Globus pallidus (tissue), 1 donor: Measurements from ENCODE around the gene MLIP.
"Not testable (repeated sequence)": the region's sequence is repeated elsewhere in the genome, so short reads cannot be mapped to it uniquely, and the experiment has no call there.

Experiments used
- DNase-seq: peaks from one replicate; pipeline ENCODE4 v3.0.0-alpha.2; 2015; ENCODE audit warnings: low spot score

MLIP gene

GRCh38 chr6:54151861-54152260 lies 40.6 kb downstream of the MLIP start:
- DNase-seq = no peak

- DNase-seq = no peak
Measured at GRCh38 chr6:54156650-54157250, 45.5 kb downstream of the MLIP start.

- no peak for DNase-seq
Measured at GRCh38 chr6:54157405-54157804, 46.2 kb downstream of the MLIP start.

DNA sequence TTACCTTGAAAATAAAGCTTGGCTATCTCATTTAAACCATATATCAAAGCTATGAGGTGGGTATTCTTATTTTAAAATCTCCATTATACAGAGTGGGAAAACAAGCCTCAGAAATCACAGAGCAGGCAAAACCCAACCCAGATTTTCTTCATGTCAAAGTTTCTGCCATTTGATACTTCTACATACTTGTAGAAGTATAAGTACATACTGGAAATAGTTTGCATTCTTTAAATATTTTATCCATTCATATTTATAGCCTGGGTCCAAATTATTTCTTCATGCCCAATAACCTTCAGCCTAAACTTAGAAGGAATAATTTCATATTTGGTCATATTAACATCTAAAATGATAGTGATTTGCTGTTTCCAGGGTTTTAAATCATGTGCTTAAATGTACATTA lies 61.8 kb downstream of the MLIP start:
- DNase-seq = no peak

DNA sequence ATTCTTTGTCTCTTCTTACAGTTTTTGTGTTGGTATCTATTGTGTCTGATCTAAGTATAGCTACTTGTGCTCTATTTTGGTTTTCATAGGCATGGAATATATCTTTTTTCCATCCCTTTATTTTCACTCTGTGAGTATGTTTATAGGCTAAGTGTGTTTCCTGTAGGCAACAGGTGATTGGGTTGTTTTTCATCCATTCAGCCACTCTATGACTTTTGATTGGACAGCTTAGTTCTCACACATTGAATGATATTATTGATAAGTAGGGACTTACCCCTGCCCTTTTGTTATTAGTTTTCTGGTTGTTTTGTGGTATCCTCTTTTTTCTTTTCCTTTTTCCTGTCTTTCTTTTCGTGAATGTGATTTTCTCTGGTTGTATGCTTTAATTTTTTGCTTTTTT lies 67.9 kb downstream of the MLIP start:
- DNase-seq = no peak

- no peak for DNase-seq
Measured at GRCh38 chr6:54183616-54184015, 72.4 kb downstream of the MLIP start.

GRCh38 chr6:54185885-54186284 lies 74.6 kb downstream of the MLIP start:
- no peak for DNase-seq

- no peak for DNase-seq
Measured at GRCh38 chr6:54188846-54189245, 77.6 kb downstream of the MLIP start.

GRCh38 chr6:54191461-54191860 lies 80.2 kb downstream of the MLIP start:
- DNase-seq = no peak

DNA sequence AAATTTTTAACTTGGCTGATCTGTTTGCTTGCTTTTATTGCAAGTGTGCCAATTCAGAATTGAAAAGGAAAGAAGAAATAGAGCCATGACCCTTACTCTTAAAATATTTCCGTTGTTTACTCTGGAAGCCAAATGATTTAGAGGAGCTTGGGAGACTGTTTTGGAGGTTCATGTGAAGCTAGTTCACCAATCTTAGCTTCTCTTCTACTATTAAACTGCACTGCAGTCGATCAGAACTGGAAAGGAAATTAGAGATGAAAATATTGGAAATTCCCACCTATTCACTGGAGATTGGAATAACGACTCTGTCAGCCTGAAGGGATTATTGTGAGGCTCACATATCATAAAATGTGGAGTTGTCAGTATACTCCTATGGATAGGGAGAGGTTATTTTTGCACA lies 81.8 kb downstream of the MLIP start:
- no peak for DNase-seq

- DNase-seq = no peak
Measured at GRCh38 chr6:54193560-54193959, 82.3 kb downstream of the MLIP start.

GRCh38 chr6:54194067-54194466 lies 82.8 kb downstream of the MLIP start:
- DNase-seq = no peak

DNA sequence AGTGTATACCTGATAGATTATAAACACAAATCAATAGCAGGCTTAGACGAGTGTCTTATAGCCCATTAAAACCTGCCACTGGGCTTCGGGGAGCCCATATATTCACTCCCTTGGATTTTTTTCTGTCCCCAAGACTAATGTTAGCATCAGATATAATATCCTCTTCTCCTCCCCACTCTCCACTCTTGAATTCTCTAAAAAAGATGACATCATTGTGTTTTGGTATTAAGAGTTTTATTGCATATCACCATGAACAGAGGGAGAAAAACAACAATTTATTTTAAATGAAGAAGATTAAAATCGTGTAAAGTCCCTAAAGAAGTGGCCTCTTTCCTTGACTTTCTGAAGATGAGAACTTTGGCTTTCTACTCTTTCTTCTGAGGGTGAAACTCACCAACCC lies 84.4 kb downstream of the MLIP start:
- no peak for DNase-seq

DNA sequence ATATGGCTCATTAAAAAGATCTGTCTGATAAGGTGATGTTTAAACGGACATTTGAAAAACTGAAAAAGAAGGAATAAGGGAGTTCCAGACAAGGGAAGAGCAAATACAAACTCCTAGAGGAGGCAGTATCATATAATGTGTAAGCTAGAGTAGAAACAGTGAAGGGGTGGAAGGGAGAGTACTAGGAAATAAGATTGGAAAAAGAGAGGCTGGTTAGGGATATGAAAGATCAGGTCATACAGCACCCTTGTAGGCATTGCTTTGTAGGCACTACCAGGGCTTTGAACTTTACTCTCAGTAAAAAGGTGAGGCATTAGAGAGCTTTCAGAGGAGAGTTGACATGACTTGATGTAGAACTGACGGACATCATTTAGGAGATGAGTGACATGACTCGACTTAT lies 85.7 kb downstream of the MLIP start:
- no peak for DNase-seq

DNA sequence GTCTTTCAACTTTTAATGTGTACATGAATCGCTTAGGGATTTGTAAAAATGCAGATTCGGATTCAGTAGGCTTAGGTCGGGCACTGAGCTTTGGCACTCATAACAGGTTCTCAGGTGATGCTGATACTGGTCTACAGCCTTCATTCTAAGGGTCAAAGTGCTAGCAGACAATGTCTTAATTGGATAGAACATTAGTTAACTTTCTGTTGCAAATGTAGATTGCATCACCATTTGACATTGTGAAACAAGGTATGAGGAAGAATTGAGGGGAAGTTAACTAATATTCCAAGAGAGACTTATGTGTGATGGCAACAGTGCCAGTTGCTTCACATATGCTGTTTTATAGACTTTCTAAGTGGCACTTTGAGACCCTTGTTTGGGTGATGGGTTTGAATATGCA lies 86.9 kb downstream of the MLIP start:
- DNase-seq = no peak

DNA sequence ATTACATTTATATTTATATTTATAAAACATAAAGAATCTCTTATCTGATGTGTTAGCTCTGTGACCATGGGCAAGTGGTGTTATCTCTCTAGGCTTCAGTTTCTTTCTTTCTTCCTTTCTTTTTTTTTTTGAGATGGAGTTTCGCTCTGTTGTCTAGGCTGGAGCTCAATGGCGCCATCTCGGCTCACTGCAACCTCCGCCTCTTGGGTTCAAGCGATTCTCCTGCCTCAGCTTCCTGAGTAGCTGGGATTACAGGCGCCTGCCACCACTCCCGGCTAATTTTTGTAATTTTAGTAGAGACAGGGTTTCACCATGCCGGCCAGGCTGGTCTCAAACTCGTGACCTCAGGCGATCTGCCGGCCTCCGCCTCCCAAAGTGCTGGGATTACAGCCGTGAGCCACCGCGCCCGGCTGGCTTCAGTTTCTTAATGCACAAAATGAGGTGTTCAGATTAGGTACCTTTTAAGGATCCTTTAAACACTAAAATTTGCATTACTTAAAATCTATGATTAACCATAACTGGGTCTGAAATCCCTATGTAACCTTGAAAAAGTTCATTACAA lies 92.3 kb downstream of the MLIP start:
- DNase-seq = not testable (repeated sequence)

- DNase-seq = no peak
Measured at GRCh38 chr6:54204921-54205591, 93.8 kb downstream of the MLIP start.

- DNase-seq = no peak
Measured at GRCh38 chr6:54206510-54206909, 95.3 kb downstream of the MLIP start.

- DNase-seq = not testable (repeated sequence)
Measured at GRCh38 chr6:54209983-54210382, 98.7 kb downstream of the MLIP start.

GRCh38 chr6:54214286-54214685 lies 103.0 kb downstream of the MLIP start:
- DNase-seq = no peak

DNA sequence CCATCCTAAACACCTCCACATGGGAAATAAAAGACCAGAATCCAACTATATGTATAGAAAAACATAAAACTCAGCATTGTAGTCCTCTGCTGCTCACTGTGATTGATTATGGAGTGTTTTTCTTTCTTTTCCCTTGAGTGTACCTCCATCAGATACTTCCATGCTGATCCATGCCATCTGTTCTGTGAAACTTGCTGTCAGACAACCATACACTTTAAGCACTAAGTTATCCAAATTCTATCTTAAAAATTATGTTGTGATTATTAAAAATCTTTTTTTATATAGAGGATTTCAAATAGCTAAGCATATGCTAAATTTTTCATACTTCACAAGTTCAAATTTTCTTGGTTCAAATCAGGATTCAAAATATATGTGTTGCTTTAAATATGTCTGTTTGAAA lies 105.1 kb downstream of the MLIP start:
- no peak for DNase-seq

DNA sequence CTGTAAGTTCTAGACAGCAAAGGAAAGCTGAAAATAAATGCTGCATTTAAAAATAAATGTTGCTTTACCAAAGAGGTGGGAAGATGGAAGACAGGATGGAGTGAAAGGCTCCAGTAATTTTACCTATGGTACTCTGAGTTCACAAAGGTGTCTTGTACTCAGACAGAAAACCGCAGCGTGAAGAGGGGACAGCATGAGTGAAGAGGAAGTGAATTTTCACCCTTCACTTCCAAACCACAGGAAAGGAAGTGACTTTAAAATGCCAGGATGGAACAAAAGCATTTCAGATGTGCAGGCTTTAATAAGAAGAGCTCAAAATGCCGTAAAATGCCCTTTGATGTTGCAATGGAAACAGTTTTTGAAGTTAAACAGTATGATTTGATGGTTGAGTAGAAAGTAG lies 105.8 kb downstream of the MLIP start:
- DNase-seq = no peak

DNA sequence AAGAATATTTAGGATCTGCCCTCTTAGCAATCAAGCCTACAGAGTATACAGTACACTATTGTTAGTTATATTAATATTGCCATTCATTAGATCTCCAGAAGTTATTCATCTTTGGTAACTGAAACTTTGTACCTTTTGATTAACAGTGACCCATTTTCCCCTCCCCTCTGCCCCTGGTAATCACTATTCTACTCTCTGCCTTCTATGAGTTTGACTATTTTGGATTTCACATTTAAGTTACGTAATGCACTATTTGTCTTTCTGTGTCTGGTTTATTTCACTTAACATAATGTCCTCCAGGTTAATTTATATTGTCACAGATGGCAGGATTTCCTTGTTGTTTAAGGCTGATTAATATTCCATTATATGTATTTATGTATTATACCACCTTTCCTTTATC lies 111.0 kb downstream of the MLIP start:
- DNase-seq = no peak

- DNase-seq = no peak
Measured at GRCh38 chr6:54232703-54233102, 121.5 kb downstream of the MLIP start.
